Measurements from ENCODE around the gene RIOK1.

The RIOK1 gene

DNA sequence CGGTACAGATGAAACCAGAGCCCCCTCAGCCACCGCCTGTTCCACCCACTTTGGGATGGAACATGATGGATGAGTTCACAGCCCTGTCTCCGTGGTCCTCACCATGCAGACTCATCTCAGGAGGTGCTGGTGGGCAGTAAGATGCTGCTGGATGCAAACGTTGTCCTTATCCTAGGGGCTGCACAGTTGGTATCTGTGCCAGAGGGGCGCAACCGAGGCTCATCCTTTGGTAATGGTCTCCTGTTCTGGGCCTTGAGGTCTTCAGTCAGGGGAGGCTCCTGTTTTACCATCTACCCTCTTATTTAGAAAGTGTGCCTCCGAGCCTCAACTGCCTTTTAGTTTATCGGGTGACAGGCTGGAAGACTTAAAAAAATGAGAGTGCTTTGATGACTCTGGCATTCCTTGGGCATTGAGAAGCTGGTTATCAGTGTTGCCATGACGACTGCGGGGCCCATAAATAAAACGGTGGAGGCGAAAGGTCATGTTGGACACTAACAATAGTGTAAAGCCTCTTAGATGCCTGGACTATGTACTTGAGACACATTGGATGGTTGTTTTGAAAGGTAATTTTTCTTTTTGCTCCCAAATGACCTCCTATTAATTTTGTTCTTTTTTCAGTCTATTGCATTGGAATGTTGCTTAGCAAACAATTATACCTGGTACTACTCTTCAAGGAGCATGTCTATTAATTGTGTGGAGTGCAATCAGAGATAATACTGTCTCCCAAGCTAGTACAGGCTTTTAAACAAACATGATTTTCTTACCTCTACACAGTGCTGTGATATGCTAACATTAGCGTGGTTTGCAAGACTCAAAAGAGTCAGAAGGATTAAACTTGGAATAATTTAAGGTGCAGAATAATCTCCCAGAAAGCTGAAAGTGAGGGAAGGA lies 77.6 kb downstream of the RIOK1 start:
- Histone ChIP-seq H3K4ac (ENCODE audit: low read depth, low read length) (no peak overlapping the region), H2BK120ac (ENCODE audit: low read depth, low read length) (no peak overlapping the region), H3K79me1 (ENCODE audit: low read length) (no peaks in the 10 kb centered on the region), H3K23ac (ENCODE audit: low read length) (no peak overlapping the region), H2AK5ac (ENCODE audit: low read length) (no peak overlapping the region), H3K27me3 (ENCODE audit: insufficient read depth, low read length, poor library complexity) (no peaks in the 10 kb centered on the region), H3K56ac (ENCODE audit: low read length) (no peak overlapping the region), H3K4me2 (ENCODE audit: low read length) (no peak overlapping the region), H3K4me1 (ENCODE audit: control insufficient read depth, low read depth, low read length) (no peaks in the 10 kb centered on the region), H4K8ac (ENCODE audit: low read depth, low read length) (no peak overlapping the region), H3K4me3 (ENCODE audit: low read length) (no peak overlapping the region), H2BK15ac (replicated peaks; ENCODE audit: low read depth) (no peak overlapping the region), H3K36me3 (ENCODE audit: control insufficient read depth, insufficient read depth, low read length) (no peaks in the 10 kb centered on the region), H2BK5ac (ENCODE audit: low read length) (no peak overlapping the region), H4K5ac (ENCODE audit: low read length) (no peak overlapping the region), H3K27ac (ENCODE audit: low read depth, low read length) (no peak overlapping the region), H3K79me2 (ENCODE audit: control insufficient read depth, insufficient read depth, low read length) (no peaks in the 10 kb centered on the region), H3K9ac (ENCODE audit: low read length) (no peak overlapping the region), H3K18ac (ENCODE audit: low read length) (no peak overlapping the region)
- DNase-seq: peak; percentile 87
- WGBS (ENCODE audit: extremely low coverage, insufficient coverage, low lambda C conversion rate): no CpG with 5 or more reads among the region's 13 CpGs
